ENCODE data around the gene GOLGA8T.
"Not testable (repeated sequence)": the region's sequence is repeated elsewhere in the genome, so short reads cannot be mapped to it uniquely, and the experiment has no call there.

The GOLGA8T gene

GRCh38 chr15:30134751-30135150 lies at the start of gene GOLGA8T:
TSS of gene GOLGA8T (plus strand) at chr15:30135051. CDS start at chr15:30135149, 98 bp downstream.
- DNase-seq = not testable (repeated sequence)

- not testable (repeated sequence) for DNase-seq
Observed at GRCh38 chr15:30097827-30098226, 37.0 kb upstream of the GOLGA8T start.

- not testable (repeated sequence) for DNase-seq
Observed at GRCh38 chr15:30102890-30103289, 32.0 kb upstream of the GOLGA8T start.

- DNase-seq = not testable (repeated sequence)
Observed at GRCh38 chr15:30103941-30104507, 30.8 kb upstream of the GOLGA8T start.

- DNase-seq = not testable (repeated sequence)
Observed at GRCh38 chr15:30110591-30110990, 24.3 kb upstream of the GOLGA8T start.

- not testable (repeated sequence) for DNase-seq
Observed at GRCh38 chr15:30130066-30130465, 4.8 kb upstream of the GOLGA8T start.

GRCh38 chr15:30143246-30143645 lies 8.4 kb downstream of the GOLGA8T start:
- DNase-seq = not testable (repeated sequence)

GRCh38 chr15:30149891-30150290 lies 15.0 kb downstream of the GOLGA8T start:
- DNase-seq = not testable (repeated sequence)

- DNase-seq = not testable (repeated sequence)
Observed at GRCh38 chr15:30162479-30163357, 27.9 kb downstream of the GOLGA8T start.

- DNase-seq = not testable (repeated sequence)
Observed at GRCh38 chr15:30163759-30164158, 28.9 kb downstream of the GOLGA8T start.

- DNase-seq = not testable (repeated sequence)
Observed at GRCh38 chr15:30164257-30164656, 29.4 kb downstream of the GOLGA8T start.

- DNase-seq = not testable (repeated sequence)
Observed at GRCh38 chr15:30167403-30167802, 32.6 kb downstream of the GOLGA8T start.

- DNase-seq = not testable (repeated sequence)
Observed at GRCh38 chr15:30167886-30168285, 33.0 kb downstream of the GOLGA8T start.

- not testable (repeated sequence) for DNase-seq
Observed at GRCh38 chr15:30171452-30171851, 36.6 kb downstream of the GOLGA8T start.

- not testable (repeated sequence) for DNase-seq
Observed at GRCh38 chr15:30173041-30173608, 38.3 kb downstream of the GOLGA8T start.

GRCh38 chr15:30175291-30175690 lies 40.4 kb downstream of the GOLGA8T start:
- DNase-seq = not testable (repeated sequence)

GRCh38 chr15:30176613-30177012 lies 41.8 kb downstream of the GOLGA8T start:
- not testable (repeated sequence) for DNase-seq

GRCh38 chr15:30179814-30180213 lies 45.0 kb downstream of the GOLGA8T start:
- not testable (repeated sequence) for DNase-seq

GRCh38 chr15:30185495-30185894 lies 50.6 kb downstream of the GOLGA8T start:
- not testable (repeated sequence) for DNase-seq

- not testable (repeated sequence) for DNase-seq
Observed at GRCh38 chr15:30187429-30187828, 52.6 kb downstream of the GOLGA8T start.

- DNase-seq = not testable (repeated sequence)
Observed at GRCh38 chr15:30189754-30190153, 54.9 kb downstream of the GOLGA8T start.

GRCh38 chr15:30191143-30191542 lies 56.3 kb downstream of the GOLGA8T start:
- not testable (repeated sequence) for DNase-seq

GRCh38 chr15:30191639-30192038 lies 56.8 kb downstream of the GOLGA8T start:
- not testable (repeated sequence) for DNase-seq
